ENCODE results near the gene STARD3NL. TPM values are rescaled to one million over a fixed set of nuclear protein-coding genes. Genes with fewer than 3 reads are reported as not detected.

STARD3NL gene
- total RNA-seq, 2 experiments from 2014 or later = 14.4 to 15.7 TPM

DNA sequence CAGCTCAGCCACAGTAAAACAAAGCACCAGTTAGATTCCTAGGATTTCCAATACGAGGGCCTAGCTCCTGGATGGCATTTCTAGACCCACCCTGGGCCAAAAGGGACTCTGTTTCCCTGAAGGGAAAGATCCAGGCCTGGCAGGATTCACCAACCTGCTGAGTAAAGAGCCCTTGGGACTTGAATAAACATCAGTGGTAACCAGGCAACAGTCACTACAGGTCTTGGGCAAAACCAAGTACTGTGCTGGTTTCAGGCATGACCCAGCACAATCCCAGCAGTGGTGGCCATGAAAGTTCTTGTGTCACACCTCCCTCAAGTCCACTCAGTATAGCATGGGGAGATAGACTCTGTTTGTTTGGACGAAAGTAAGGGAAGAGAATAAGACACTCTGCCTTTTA is 31.0 kb upstream of the STARD3NL start:
- Mint-ChIP-seq H3K27me3 (no peaks in the 10 kb centered on the region), H3K27ac (no peak overlapping the region), H3K4me1 (ENCODE audit: low read depth) (no peaks in the 10 kb centered on the region), H3K4me3 (no peak overlapping the region), H3K36me3 (ENCODE audit: low read depth) (no peaks in the 10 kb centered on the region), H3K9me3 (no peaks in the 10 kb centered on the region)
- no peaks in the 10 kb centered on the region for H3K9me3 ChIP-seq (ENCODE audit: control insufficient read depth in 1 of 2, insufficient read depth in 1 of 2, low read length in 2 of 2)
- no peak for ATAC-seq (ENCODE audit: poor library complexity)
- H3K27ac ChIP-seq (ENCODE audit: low read depth in 1 of 2, low read length in 2 of 2) = no peak overlapping the region
- H3K4me3 ChIP-seq (ENCODE audit: low read length) = no peak overlapping the region
- ChIA-PET POLR2A (no interaction called here), CTCF (no interaction called here)
- no peaks in the 10 kb centered on the region for H3K36me3 ChIP-seq (ENCODE audit: insufficient read depth, low read length)
- H3K27me3 ChIP-seq (ENCODE audit: control insufficient read depth in 1 of 2, insufficient read depth in 2 of 2, low read length in 2 of 2) = no peaks in the 10 kb centered on the region
- no peaks in the 10 kb centered on the region for H3K4me1 ChIP-seq (ENCODE audit: insufficient read depth, low read length)
- TF ChIP-seq, protein P1, sequence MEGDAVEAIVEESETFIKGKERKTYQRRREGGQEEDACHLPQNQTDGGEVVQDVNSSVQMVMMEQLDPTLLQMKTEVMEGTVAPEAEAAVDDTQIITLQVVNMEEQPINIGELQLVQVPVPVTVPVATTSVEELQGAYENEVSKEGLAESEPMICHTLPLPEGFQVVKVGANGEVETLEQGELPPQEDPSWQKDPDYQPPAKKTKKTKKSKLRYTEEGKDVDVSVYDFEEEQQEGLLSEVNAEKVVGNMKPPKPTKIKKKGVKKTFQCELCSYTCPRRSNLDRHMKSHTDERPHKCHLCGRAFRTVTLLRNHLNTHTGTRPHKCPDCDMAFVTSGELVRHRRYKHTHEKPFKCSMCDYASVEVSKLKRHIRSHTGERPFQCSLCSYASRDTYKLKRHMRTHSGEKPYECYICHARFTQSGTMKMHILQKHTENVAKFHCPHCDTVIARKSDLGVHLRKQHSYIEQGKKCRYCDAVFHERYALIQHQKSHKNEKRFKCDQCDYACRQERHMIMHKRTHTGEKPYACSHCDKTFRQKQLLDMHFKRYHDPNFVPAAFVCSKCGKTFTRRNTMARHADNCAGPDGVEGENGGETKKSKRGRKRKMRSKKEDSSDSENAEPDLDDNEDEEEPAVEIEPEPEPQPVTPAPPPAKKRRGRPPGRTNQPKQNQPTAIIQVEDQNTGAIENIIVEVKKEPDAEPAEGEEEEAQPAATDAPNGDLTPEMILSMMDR (IDR thresholded peaks at IDR 0.05) = no peak
- intact Hi-C loops (cut with DNase I, micrococcal nuclease) = no loop called here
- DNase-seq = no peak

- Histone ChIP-seq H3K4me1 (ENCODE audit: insufficient read depth, low read length) (no peaks in the 10 kb centered on the region), H3K4me3 (ENCODE audit: low read length) (no peak overlapping the region), H3K36me3 (ENCODE audit: insufficient read depth, low read length) (no peaks in the 10 kb centered on the region), H3K9me3 (ENCODE audit: control insufficient read depth in 1 of 2, insufficient read depth in 1 of 2, low read length in 2 of 2) (no peaks in the 10 kb centered on the region), H3K27ac (ENCODE audit: low read depth in 1 of 2, low read length in 2 of 2) (no peak overlapping the region), H3K27me3 (ENCODE audit: control insufficient read depth in 1 of 2, insufficient read depth in 2 of 2, low read length in 2 of 2) (no peaks in the 10 kb centered on the region)
- CTCF ChIA-PET = interaction anchor here (0.7 kb wide), 1 partner anchor 8 kb away, joined by 3 read pairs; no protein-coding TSS in a partner anchor
- Mint-ChIP-seq H3K9me3 (no peaks in the 10 kb centered on the region), H3K36me3 (ENCODE audit: low read depth) (no peaks in the 10 kb centered on the region), H3K4me3 (no peak overlapping the region), H3K27me3 (no peaks in the 10 kb centered on the region), H3K27ac (no peak overlapping the region), H3K4me1 (ENCODE audit: low read depth) (no peaks in the 10 kb centered on the region)
- ATAC-seq (ENCODE audit: poor library complexity) (no peak), DNase-seq (no peak)
- POLR2A ChIA-PET = no interaction called here
- TF ChIP-seq, protein P1 (IDR thresholded peaks at IDR 0.05) = no peak
- intact Hi-C loops (cut with DNase I, micrococcal nuclease) = no loop called here
Observed at GRCh38 chr7:38151556-38151955, 26.5 kb upstream of the STARD3NL start.

DNA sequence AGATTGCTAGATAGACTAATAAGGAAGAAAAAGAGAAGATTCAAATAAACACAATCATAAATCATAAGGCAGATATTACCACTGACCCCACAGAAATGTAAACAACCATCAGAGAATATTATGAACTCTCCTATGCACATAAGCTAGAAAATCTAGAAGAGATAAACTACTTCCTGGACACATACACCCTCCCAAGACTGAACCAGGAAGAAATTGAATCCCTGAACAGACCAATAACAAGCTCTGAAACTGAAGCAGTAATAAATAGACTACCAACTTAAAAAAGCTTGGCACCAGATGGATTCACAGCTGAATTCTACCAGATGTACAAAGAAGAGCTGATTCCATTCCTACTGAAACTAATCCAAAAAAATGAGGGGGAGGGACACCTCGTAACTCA is 24.5 kb upstream of the STARD3NL start:
- CTCF ChIA-PET = no interaction called here
- H3K27ac ChIP-seq (ENCODE audit: low read depth in 1 of 2, low read length in 2 of 2) = no peak overlapping the region
- no peaks in the 10 kb centered on the region for H3K27me3 ChIP-seq (ENCODE audit: control insufficient read depth in 1 of 2, insufficient read depth in 2 of 2, low read length in 2 of 2)
- no peaks in the 10 kb centered on the region for H3K9me3 ChIP-seq (ENCODE audit: control insufficient read depth in 1 of 2, insufficient read depth in 1 of 2, low read length in 2 of 2)
- no peak overlapping the region for H3K27ac Mint-ChIP-seq
- intact Hi-C loops (cut with DNase I, micrococcal nuclease) = no loop called here
- no peak for ATAC-seq (ENCODE audit: poor library complexity)
- H3K4me1 Mint-ChIP-seq (ENCODE audit: low read depth) = no peaks in the 10 kb centered on the region
- H3K4me1 ChIP-seq (ENCODE audit: insufficient read depth, low read length) = no peaks in the 10 kb centered on the region
- H3K27me3 Mint-ChIP-seq = no peaks in the 10 kb centered on the region
- H3K36me3 ChIP-seq (ENCODE audit: insufficient read depth, low read length) = no peaks in the 10 kb centered on the region
- no peaks in the 10 kb centered on the region for H3K36me3 Mint-ChIP-seq (ENCODE audit: low read depth)
- no peak for DNase-seq
- TF ChIP-seq, protein P1 (IDR thresholded peaks at IDR 0.05) = no peak
- POLR2A ChIA-PET = no interaction called here
- H3K4me3 ChIP-seq (ENCODE audit: low read length) = no peak overlapping the region
- no peaks in the 10 kb centered on the region for H3K9me3 Mint-ChIP-seq
- no peak overlapping the region for H3K4me3 Mint-ChIP-seq

All from CD4-positive, alpha-beta T cell (primary cell).